B cell (primary cell): Measurements from ENCODE around the gene RPS21. TPM values are rescaled to one million over a fixed set of nuclear protein-coding genes. Genes with fewer than 3 reads are reported as not detected.

Source experiments
- ATAC-seq: fragments of 200-7000 bp; cut with Tn5 transposase; one replicate; pipeline ENCODE4 v1.10.0; 2021; ENCODE audit warnings: low read depth, mild to moderate bottlenecking, moderate number of reproducible peaks, moderate library complexity
- CTCF ChIA-PET: fragments of 350-600 bp; sonication (Branson Sonifier 250); formaldehyde crosslinking; loops from one replicate; lab custom pipeline; 2021; ENCODE audit warnings: antibody characterized with exemption, inconsistent platforms; lab: Charles Lee
- POLR2A ChIA-PET: fragments of 350-600 bp; sonication (Branson Sonifier 250); formaldehyde crosslinking; loops from one replicate; lab custom pipeline; 2021; ENCODE audit warnings: antibody characterized with exemption; lab: Charles Lee
- DNase-seq: peaks from one replicate; pipeline ENCODE4 v3.0.0; 2013
- H2AFZ ChIP-seq: 2 replicates; pipeline ENCODE4 v1.6.1; 2012; ENCODE audit warnings: mild to moderate bottlenecking, low read depth, low read length; ENCODE audit not compliant: insufficient read depth, poor library complexity, severe bottlenecking
- H3K27ac ChIP-seq, 2 donors: 1 replicate in 1 of 2; 2 replicates in 1 of 2; pipeline ENCODE4 v1.5.1; 2012 to 2013; ENCODE audit warnings: low read length in 2 of 2, mild to moderate bottlenecking in 2 of 2, moderate library complexity in 1 of 2
- H3K27me3 ChIP-seq, 4 experiments: fragments of 200-600 bp in 1 of 4; sonication (generic) in 1 of 4; replicated peaks in 1 of 4; 1 replicate in 2 of 4; 2 replicates in 2 of 4; pipeline versions ENCODE4 v1.6.1 to v1.7.0; 2013 to 2016; ENCODE audit warnings: low read length in 3 of 4, mild to moderate bottlenecking in 2 of 4, mixed read lengths in 1 of 4, moderate library complexity in 1 of 4; ENCODE audit not compliant: insufficient read depth in 4 of 4, control insufficient read depth in 3 of 4; ENCODE audit errors: control extremely low read depth in 1 of 4
- H3K36me3 ChIP-seq, 2 experiments: replicated peaks in 1 of 2; 1 replicate in 1 of 2; 2 replicates in 1 of 2; pipeline versions ENCODE4 v1.6.1 to v1.7.1; 2013; ENCODE audit warnings: low read length in 1 of 2; ENCODE audit not compliant: insufficient read depth in 2 of 2, control insufficient read depth in 1 of 2; ENCODE audit errors: control extremely low read depth in 1 of 2, extremely low read depth in 1 of 2
- H3K4me1 ChIP-seq, 2 donors: fragments of 200-600 bp in 1 of 2; sonication (generic) in 1 of 2; 1 replicate in 1 of 2; 2 replicates in 1 of 2; pipeline versions ENCODE4 v1.5.1 to v1.6.1; 2013 to 2017; ENCODE audit warnings: low read length in 2 of 2; ENCODE audit not compliant: control insufficient read depth in 2 of 2, insufficient read depth in 2 of 2
- H3K4me2 ChIP-seq: replicated peaks from 2 replicates; pipeline ENCODE3; 2012; ENCODE audit warnings: mild to moderate bottlenecking, low read depth, low read length; ENCODE audit not compliant: poor library complexity, severe bottlenecking
- H3K4me3 ChIP-seq, 5 experiments: fragments of 200-600 bp in 1 of 5; sonication (generic) in 1 of 5; 1 replicate in 3 of 5; 2 replicates in 2 of 5; pipeline versions ENCODE4 v1.5.1 to v1.7.0; 2011 to 2016; ENCODE audit warnings: low read length in 4 of 5, mild to moderate bottlenecking in 4 of 5, low read depth in 2 of 5, control low read depth in 1 of 5, moderate library complexity in 1 of 5; ENCODE audit not compliant: insufficient read depth in 1 of 5; ENCODE audit errors: control extremely low read depth in 1 of 5, extremely low read depth in 1 of 5
- H3K79me2 ChIP-seq: fragments of 200-600 bp; sonication (generic); one replicate; pipeline ENCODE4 v1.6.0; 2016; ENCODE audit warnings: low read length; ENCODE audit not compliant: control insufficient read depth, insufficient read depth
- H3K9ac ChIP-seq: fragments of 200-600 bp; sonication (generic); 2 replicates; pipeline ENCODE4 v1.6.1; 2017; ENCODE audit warnings: mild to moderate bottlenecking, low read length, moderate library complexity
- H3K9me3 ChIP-seq, 3 donors: one replicate each; pipeline versions ENCODE4 v1.6.1 to v1.7.1; 2013; ENCODE audit warnings: low read length in 2 of 3; ENCODE audit not compliant: control insufficient read depth in 2 of 3, insufficient read depth in 1 of 3; ENCODE audit errors: control extremely low read depth in 1 of 3
- H4K20me1 ChIP-seq: 2 replicates; pipeline ENCODE4 v1.6.0; 2012; ENCODE audit warnings: mild to moderate bottlenecking, low read length; ENCODE audit not compliant: insufficient read depth, control insufficient read depth, poor library complexity, severe bottlenecking
- H3K27ac Mint-ChIP-seq: one replicate; pipeline ENCODE4 v1.8.0; 2021; ENCODE audit warnings: mixed read lengths
- H3K27me3 Mint-ChIP-seq: one replicate; pipeline ENCODE4 v1.8.0; 2021; ENCODE audit warnings: mixed read lengths
- H3K4me1 Mint-ChIP-seq: one replicate; pipeline ENCODE4 v1.8.0; 2021; ENCODE audit warnings: mixed read lengths
- H3K4me3 Mint-ChIP-seq: one replicate; pipeline ENCODE4 v1.8.0; 2021; ENCODE audit warnings: mixed read lengths
- H3K9me3 Mint-ChIP-seq: one replicate; pipeline ENCODE4 v1.8.0; 2022; ENCODE audit warnings: mixed read lengths; ENCODE audit not compliant: insufficient read depth
- EZH2 ChIP-seq: IDR thresholded peaks from 2 replicates; pipeline ENCODE4 v1.6.1; 2012; ENCODE audit warnings: borderline replicate concordance, low read depth, mild to moderate bottlenecking, moderate library complexity, low read length; ENCODE audit not compliant: insufficient read depth, poor library complexity, severe bottlenecking
- WGBS: methylation state at CpG from one replicate; pipeline ENCODE4 v1.1.5; 2013; ENCODE audit warnings: missing lambda C conversion rate; ENCODE audit not compliant: insufficient coverage; 5-methylcytosine and 5-hydroxymethylcytosine counted together
- intact Hi-C: fragments of 100-400 bp; cut with micrococcal nuclease; formaldehyde crosslinking; loops from one replicate; pipeline ENCODE4 v1.10.0; 2022
- polyA plus RNA-seq: library from polyadenylated mRNA; depleted of rRNA; stranded (reverse); fragments of >200 nt; gene quantifications from 2 replicates; pipeline ENCODE4 v1.2.3, GENCODE V29; 2012
- total RNA-seq, 2 donors: library from RNA; stranded (reverse); fragments of 120-200 nt in 1 of 2; gene quantifications; 1 replicate in 1 of 2; 2 replicates in 1 of 2; pipeline versions ENCODE4 v1.2.3 to v1.2.4, GENCODE V29; 2013 to 2022
- TF ChIP-seq, protein P1 (sequence below): fragments of 200-600 bp; IDR thresholded peaks from one replicate; pipeline ENCODE4 v1.8.0; 2022; ENCODE audit warnings: antibody characterized with exemption, mild to moderate bottlenecking

RPS21 gene
- total and polyA plus RNA-seq, 2 donors (not counting 1 experiment from before 2014, with no cell fraction given), result 2,653 to 9,603 TPM

DNA sequence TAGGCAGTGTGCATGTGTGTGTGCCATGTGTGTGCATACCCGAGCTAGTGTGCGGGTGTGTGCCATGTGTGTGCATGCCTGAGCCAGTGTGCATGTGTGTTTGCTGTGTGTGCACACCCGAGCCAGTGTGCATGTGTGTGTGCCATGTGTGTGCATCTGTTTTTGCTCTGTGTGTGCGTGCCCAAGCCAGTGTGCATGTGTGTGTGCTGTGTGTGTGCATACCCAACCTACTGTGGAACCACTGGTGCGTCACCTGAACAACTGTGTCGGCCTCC is 34.8 kb downstream of the RPS21 start:
- no peaks in the 10 kb centered on the region for H3K79me2 ChIP-seq
- intact Hi-C loops, result no loop called here
- TF ChIP-seq EZH2, result no peak
- TF ChIP-seq, protein P1, sequence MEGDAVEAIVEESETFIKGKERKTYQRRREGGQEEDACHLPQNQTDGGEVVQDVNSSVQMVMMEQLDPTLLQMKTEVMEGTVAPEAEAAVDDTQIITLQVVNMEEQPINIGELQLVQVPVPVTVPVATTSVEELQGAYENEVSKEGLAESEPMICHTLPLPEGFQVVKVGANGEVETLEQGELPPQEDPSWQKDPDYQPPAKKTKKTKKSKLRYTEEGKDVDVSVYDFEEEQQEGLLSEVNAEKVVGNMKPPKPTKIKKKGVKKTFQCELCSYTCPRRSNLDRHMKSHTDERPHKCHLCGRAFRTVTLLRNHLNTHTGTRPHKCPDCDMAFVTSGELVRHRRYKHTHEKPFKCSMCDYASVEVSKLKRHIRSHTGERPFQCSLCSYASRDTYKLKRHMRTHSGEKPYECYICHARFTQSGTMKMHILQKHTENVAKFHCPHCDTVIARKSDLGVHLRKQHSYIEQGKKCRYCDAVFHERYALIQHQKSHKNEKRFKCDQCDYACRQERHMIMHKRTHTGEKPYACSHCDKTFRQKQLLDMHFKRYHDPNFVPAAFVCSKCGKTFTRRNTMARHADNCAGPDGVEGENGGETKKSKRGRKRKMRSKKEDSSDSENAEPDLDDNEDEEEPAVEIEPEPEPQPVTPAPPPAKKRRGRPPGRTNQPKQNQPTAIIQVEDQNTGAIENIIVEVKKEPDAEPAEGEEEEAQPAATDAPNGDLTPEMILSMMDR, result no peak
- Mint-ChIP-seq H3K4me1 (no peaks in the 10 kb centered on the region), H3K27ac (no peak overlapping the region), H3K27me3 (no peaks in the 10 kb centered on the region), H3K4me3 (no peak overlapping the region), H3K9me3 (no peaks in the 10 kb centered on the region)
- WGBS, result 82% methylated on average over 6 of the region's 6 CpGs
- H3K4me2 ChIP-seq, result no peak overlapping the region
- H3K27ac ChIP-seq, result no peak overlapping the region
- H3K9ac ChIP-seq, result no peak overlapping the region
- H3K4me1 ChIP-seq, result no peaks in the 10 kb centered on the region
- ChIA-PET CTCF (no interaction called here), POLR2A (no interaction called here)
- ATAC-seq, result no peak
- H3K9me3 ChIP-seq, result peaks cover 0 to 15% (median 0%) of the 10 kb centered on the region in 3 donors
- peaks cover 0 to 2% (median 0%) of the 10 kb centered on the region in 4 experiments for H3K27me3 ChIP-seq
- H3K36me3 ChIP-seq, result no peaks in the 10 kb centered on the region
- H4K20me1 ChIP-seq, result no peaks in the 10 kb centered on the region
- H3K4me3 ChIP-seq, result no peak overlapping the region
- H2AFZ ChIP-seq, result no peak overlapping the region
- no peak for DNase-seq

DNA sequence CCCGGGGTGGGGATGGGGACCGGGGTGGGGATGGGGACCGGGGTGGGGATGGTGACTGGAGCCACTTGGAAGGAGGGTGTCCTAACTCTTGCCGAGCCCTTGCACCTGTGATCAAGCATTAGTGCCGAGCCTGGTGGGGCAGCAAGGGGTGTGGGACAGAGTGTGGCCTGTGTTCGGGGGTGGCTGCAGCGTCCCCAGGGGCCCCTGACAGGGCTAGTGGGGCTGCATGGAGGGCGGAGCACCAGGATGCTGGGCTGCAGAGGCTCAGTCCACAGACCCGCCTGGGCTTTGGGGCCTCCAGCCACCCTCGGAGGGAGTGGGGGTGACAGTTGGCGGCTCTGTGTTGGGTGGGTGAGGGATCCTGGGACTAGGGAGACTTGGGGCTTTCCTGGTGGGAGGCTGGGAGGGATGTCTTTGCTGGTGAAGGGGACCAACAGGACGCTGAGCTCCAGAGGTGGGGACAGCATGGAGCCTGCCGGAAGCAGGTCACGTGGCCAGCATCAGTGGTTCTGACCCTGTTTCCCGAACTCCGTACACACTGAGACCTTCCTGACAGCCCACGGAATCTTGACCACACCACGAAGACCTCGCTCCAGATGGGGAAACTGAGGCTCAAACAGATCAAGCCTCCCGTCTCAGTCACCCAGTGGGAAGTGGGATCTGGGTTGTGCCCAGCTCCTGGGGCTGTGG is 35.9 kb downstream of the RPS21 start:
- H3K4me1 ChIP-seq, result no peaks in the 10 kb centered on the region
- POLR2A ChIA-PET, result no interaction called here
- 80% methylated on average over 18 of the region's 20 CpGs for WGBS

More for the DNA sequence above, 35.9 kb downstream of the RPS21 start:
- Mint-ChIP-seq H3K27me3 (no peaks in the 10 kb centered on the region), H3K4me1 (no peaks in the 10 kb centered on the region), H3K27ac (no peak overlapping the region), H3K4me3 (no peak overlapping the region), H3K9me3 (no peaks in the 10 kb centered on the region)
- DNase-seq (no peak), ATAC-seq (no peak)
- Histone ChIP-seq H3K27ac (no peak overlapping the region), H2AFZ (no peak overlapping the region), H4K20me1 (no peaks in the 10 kb centered on the region), H3K4me3 (no peak overlapping the region), H3K27me3 (no peaks in the 10 kb centered on the region), H3K36me3 (no peaks in the 10 kb centered on the region), H3K9ac (no peak overlapping the region), H3K4me2 (no peak overlapping the region), H3K9me3 (peaks cover 0 to 15% (median 0%) of the 10 kb centered on the region in 3 donors), H3K79me2 (no peaks in the 10 kb centered on the region)
- intact Hi-C loops, result no loop called here
- TF ChIP-seq EZH2, result no peak
- TF ChIP-seq, protein P1, result no peak
- CTCF ChIA-PET, result no interaction called here
